ENCODE results near the gene TMSB10.

Gene TMSB10

DNA sequence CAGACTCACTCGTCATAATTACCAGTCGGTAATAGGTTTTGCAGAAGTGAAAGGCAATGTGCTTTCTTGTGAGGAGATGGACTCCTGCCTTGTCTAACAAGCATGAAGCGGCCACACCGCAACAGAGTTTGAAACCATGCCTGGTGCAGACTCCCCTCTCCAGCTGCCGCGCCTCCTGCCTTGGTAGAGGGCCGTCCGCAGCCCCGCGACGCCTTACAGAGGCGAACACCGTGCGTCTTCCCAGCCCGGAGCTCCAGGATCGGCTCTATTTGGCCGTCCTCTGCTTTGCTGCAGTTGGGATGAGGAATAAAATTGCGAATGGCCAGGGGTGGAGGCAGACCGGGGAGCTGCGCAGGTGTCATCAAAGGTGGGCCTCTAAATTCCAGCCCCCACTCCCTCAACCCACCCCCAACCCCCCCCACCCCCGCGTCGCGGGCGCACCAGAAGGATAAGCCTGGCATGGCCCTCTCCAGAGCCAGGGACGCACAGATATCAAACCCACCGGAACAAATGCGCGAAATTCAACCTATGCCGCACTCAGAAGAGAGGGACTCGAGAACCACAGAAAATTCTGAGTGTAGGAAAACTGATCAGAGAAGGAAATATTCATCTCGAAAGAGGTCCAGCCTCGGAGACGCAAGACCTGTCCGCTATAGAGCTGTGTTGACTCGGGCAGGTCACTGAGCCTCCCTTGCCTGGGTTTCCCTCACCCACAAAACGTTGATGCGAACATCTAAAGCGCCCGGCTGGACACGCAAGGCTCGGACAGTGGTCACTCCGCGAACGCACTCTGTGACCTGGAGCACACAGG is 25.7 kb upstream of the TMSB10 start:
- DNase-seq (ENCODE audit: low spot score) (no peak), FAIRE-seq (no peak)

DNA sequence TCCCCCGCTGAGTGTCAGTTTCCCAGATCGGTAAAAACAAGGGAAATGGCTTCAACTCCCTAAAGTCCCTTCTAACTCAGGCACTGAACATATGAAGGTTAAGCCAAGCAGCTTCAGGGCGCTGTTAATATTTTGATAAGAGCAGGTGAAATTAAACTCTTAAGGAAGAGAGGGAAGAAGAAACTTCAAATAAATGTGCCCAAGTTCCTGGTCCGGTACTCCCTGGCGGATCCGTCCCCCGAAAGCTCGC is 25.1 kb upstream of the TMSB10 start:
- FAIRE-seq: no peak
- no peak for DNase-seq (ENCODE audit: low spot score)

DNA sequence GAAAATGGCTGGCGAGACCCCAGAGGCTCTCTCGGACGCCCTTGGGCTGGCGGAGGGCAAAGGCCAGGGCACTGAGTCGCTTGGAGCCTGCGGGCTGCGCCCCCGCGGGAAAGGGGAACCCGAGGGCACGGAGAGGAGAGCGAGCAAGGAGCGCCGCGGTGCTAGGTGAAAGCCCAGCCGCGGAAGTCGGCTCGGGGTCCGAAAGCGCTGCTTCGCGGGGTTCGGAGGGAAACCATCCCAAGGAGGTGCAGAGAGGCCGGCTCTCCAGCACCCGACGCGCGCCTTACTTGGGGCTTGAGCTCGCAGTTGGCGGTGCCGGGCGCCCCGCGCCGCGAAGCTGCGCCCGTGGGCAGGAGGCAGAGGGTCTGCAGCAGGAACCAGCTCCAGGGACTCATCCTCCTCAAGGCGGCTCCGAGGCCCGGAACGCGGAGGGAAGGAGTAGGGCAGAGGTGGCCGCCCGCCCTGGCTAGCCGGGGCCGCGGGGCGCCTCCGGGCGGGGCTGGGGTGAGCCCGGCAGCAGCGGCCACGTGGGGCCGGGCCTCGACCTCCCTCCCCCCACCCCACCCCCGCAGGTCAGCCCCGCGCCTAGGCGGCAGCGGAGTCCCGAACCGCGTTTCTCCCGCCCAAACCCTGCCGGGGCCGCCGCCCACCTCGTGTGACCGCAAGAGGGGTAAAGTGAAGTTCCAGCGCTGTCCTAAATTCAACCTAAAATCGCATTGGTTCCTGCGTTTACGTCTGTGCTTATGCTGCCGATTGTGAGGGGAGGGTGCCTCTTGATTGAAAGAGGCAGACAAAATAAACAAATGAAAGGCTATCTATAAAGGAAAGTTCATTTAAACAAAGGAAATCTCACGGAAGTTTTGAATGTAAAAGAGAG is 24.6 kb upstream of the TMSB10 start, which contains the start of gene TRABD2A:
Gene TRABD2A, minus strand, starts transcription at position 440 of the 877 bp plus-strand sequence. Its CDS starts 45 bp downstream, at position 395.
- FAIRE-seq (no peak), DNase-seq (ENCODE audit: low spot score) (peak; percentile 25)

DNA sequence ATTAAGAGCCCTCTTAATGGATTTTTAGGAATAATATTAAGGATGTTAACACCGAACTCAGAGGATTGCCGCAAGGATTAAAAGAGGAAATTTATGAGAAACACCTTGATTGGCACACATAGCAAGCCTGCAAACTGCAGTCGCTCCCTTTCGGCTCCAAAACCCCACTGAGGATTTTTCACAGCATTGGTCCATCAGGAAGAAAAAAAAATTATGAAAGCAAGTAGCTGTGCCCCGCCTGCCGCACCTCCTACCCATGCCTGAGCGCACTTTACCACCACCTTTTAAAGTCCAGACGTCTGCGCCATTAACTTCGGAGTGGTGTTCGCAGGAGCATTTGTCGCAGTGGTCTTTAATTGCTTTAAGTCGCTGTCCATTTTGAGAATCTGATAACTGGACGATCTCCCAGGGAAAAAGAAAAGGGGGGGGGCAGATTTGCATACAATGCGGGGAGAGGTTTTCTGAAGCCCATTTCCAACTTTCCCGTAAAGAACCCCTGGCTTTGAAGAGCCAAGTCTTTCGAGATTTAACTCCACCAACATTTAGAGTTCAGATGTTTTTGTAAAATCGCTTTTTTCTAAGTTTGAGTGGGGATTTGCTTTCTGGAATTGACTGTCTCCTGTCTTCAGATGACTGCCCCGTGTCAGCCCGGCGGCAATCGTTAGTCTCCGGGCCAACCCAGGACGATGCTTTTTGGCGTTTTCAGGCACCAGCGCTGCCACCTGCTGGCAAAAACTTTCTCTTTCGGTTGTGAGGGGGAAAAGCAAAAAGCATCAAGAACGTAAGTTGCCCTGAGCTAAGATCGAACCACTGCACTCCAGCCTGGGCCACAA is 23.7 kb upstream of the TMSB10 start:
- DNase-seq (ENCODE audit: low spot score): peak; percentile 83
- FAIRE-seq: no peak

DNA sequence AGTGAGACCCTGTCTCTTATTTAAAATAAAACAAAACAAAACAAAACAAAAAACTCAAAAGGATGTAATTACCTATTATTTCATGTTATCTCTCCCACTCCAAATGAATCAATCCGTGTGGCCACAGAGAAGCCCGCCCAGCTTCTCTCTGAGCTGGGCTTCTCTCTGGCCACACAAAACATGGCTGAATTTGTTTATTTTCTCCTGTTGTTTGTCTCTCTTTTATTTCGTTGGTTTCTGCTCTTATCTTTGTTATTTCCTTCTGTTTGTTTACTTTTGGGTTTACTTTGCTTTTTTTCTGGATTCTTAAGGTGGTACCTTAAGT is 23.1 kb upstream of the TMSB10 start:
- DNase-seq (ENCODE audit: low spot score): no peak

DNA sequence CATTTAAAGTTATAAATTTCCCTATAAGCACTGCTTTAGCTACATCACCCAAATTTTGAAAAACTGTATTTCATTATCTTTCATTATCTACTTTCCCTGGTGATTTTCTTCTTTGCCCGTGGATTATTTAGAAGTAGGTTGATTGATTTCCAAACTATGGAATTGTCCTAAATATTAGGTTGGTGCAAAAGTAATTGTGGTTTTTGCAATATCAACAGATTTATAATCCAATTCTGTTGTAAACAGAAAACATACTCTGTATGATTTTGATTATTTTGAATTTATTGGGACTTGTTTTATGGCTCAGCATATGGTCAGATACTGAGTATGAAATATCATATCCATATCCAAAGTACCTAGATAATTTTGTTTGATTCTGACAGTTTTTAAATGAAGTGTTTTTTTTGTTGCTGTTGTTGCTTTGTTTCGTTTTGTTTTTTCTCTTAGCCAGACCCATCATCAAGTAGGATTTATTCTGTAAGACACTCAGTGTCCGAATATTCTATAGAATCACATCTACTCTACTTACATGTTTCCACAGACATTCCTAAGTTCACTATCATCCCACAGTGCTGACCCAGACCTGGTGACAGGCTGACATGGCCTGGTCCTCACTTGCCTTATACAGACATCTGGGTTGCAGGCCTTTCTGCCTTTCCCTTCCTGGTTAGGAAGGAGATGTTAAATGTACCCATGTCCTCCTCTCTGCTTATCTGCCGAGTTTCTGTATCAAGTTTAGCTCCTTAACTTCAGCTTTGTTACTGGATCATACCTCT is 22.5 kb upstream of the TMSB10 start:
- DNase-seq (ENCODE audit: low spot score): no peak
- FAIRE-seq: no peak

More for the DNA sequence above, 23.1 kb upstream of the TMSB10 start:
- FAIRE-seq: no peak

DNA sequence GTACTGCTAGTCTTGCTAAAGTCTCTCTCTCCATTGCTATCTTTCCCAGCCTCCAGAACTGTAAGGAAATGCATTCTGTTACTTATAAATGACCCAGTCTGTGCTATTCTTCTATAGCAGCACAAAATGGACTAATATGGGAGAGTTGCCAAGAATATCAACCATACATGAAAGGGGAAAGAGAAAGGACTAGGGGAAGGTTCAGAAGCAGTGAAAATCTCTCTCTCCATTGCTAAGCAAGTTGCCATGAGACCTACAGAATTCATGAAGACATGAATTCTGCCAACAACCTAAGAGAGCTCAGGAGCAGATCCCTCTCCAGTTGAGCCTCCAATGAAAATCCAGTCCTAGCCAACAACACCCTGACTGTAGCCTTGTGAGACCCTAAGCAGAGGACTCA is 21.0 kb upstream of the TMSB10 start:
- FAIRE-seq: no peak

DNA sequence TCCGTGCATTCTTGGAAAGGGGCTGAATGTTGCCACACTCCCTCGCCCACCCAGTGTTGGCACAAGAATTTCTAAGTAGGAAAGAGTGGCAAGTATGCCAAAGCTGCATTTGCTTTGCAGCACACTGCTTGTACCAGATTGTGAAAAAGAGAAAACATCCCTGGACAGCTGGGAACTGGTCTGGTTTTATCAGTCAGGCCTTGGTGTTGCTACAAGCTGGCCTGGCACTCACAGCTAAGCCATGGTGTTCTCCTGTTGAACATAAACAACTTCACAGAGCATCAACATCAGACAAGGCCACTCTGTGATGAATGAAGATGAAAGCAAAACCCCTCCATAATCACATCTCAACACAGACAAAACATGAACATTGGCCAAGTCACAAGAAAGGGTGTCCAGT is 20.3 kb upstream of the TMSB10 start:
- DNase-seq (ENCODE audit: low spot score): no peak
- FAIRE-seq: no peak

More for the DNA sequence above, 21.0 kb upstream of the TMSB10 start:
- no peak for DNase-seq (ENCODE audit: low spot score)

DNA sequence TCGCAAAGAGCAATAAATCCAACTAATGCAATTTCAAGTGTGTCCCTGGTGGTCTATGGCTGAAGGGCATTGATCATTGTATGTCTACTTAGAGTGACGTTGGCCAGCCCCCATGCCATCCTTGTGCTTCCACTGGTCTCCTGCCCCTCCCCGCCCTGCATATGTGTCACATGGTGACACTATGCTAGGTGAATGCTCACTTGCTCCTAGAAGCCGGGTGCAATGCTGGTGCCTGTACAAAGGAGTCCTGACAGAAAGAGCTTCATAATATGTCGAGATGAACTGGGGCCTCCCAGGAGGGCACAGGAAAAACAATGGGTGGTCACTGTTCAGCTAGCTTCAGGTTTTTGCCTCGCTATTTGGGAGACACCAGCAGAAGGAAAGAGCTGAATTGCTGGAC is 18.7 kb upstream of the TMSB10 start:
- no peak for DNase-seq (ENCODE audit: low spot score)
- FAIRE-seq: no peak

DNA sequence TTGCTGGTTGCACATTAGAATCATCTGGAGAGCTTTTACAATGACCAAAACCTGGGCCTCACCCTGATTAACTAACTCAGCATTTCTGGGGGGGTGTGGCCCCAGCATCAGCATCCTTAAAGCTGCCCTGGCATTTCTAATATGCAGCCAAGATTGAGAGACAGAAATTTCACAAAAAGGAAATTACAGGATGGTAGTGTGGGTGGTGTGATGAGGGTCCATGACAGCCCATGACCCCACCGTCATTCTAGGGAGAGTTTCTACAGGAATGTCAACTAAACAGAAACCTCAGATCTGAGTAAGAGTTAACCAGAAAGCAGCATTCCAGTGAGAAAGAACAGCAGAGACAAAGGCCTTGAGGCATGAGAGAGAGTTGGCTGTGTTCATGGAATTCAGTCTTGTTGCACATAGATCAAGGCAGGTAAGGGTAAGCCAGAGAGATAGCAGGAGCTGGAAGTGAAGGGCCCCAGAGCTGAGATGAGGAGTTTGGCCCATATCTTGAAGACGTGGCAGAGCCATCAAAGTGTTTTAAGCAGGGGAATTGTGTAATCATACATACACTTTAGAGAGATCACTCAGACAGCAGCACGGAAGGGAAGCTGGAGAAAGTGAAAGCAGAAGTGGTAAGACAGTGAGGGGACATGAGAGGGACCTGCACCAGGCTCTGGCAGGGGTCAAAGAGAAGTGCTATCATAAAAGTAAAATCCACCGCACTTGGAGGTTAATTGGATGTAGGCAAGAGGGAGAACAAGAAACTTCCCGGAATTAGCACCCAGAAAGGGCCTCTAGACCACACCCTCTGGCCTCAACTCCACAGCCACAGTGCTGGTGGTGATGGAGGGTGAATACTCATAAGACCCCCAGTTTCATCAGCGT is 16.8 kb upstream of the TMSB10 start:
- DNase-seq (ENCODE audit: low spot score) (no peak), FAIRE-seq (no peak)

DNA sequence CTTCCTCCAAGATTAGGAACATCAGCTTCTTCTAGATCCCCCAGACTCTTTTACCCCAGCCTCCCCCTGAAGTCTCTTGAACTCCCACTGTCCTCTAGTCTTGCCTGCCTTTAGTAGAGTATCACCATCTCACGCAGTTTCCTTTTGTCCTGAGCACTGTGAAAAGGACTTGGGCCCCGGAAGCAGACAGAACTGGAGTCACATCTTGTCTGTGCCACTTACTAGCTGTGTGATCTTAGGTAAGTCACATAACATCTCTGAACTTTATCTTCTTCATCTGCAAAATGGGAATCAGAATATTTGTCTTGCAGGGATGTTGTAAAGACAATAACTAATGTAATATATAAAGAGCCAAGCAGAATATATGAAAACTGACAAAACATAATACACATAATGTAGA is 16.1 kb upstream of the TMSB10 start:
- no peak for FAIRE-seq
- no peak for DNase-seq (ENCODE audit: low spot score)

DNA sequence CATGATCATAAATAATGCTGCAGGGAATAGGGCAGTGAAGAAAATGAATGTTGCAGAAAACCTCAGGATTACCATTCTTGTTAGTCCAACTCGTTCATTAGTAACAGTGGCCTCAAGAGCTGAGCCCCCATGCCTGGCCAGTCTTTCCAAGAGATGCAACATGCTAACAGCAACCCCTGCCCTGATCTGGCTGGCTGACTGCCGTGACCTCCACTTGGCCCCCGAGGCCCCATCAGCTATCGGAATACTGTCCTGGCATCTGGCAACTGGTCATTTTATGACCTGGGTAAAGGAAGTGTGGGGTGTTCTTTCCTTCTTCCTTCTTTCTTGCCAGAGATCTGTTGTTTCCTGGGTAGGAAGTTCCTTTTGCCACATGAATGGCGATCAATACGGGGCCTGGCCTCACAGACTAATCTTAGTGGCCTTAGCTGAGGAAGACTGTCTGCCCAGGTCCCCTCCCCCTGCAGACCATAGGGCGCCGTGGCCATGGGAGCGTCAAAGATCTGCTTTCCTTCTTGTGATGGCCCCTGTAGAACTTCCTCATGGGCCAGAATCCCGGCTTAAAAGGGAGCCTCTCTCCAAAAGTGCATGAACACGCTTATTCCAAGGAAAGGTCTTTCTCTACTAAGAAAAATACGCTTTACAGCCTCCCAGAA is 14.0 kb upstream of the TMSB10 start:
- DNase-seq (ENCODE audit: low spot score) (no peak), FAIRE-seq (no peak)

DNA sequence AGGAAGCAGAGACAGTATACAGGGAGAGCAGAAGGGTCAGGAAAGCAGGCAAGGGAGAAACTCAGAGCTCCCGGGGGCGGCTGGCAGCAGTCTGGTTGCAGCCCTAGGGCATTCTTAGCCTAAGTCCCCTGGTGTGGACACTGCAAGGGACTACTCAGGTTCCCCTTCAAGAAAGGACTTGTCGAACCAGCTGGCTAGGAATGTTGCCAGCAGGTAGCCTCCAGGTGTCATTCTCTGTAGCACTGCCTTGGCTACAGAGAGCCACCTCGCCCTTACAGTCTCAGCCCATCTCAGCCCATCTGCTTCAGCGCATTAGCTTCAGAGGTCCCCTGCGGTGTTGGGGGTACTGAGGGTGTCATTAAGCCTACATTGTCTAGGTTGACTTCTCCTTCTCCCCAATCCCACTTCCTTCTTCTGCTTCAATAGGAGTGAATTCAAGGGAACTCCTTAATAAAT is 11.3 kb upstream of the TMSB10 start:
- DNase-seq (ENCODE audit: low spot score) (no peak), FAIRE-seq (no peak)

DNA sequence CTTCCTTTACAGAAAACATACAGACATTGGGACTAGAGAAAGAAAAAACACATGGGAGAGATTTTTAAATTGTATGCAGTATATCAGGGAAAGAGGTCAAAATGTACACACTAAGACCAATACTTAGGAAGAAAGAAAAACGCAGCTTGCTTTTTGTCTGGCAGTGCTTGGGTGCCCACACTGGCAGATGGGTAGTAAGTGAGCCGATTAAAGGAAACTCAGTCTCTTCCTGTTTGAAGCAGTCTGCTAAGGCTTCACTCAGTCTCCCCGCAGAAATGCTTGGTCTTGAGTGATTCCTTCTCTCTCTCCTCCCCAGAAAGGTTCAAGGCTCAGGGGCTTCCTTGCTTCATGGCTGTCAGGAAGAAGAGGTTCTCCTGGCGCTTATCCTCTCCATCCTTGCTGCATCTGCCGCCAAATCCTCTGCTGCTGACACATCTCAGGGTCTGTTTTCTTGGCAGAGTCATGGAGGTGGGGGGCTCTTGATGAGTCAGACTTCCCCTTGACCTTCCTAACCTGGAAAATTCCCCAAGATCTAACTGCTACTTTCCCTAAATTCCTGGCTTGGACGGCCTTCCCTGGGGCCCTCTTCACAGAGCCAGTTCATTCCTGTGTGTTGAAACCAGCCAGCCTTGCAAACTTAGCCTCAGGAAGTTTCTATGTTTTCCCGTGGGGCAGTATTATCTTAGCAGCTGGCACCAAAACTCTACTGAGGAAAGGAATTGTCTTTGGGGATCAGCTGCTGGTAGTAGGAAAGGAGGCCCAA is 10.5 kb upstream of the TMSB10 start:
- no peak for FAIRE-seq
- no peak for DNase-seq (ENCODE audit: low spot score)

DNA sequence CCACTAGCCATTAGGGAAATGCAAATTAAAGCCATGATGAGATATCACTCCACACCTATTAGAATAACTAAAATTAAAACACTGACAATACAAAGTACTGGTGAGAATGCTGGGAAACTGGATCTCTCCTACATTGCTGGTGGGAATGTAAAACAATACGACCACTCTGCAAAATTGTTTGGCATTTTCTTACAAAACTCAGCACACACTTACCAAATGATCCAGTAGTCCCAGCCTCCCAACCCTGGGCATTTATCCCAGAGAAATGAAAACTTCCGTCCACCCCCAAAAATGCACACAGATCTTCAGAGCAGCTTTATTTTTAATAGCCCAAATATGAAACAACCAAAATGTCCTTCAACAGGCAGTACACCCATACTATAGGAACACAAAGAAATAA is 8.9 kb upstream of the TMSB10 start:
- FAIRE-seq (no peak), DNase-seq (ENCODE audit: low spot score) (no peak)

DNA sequence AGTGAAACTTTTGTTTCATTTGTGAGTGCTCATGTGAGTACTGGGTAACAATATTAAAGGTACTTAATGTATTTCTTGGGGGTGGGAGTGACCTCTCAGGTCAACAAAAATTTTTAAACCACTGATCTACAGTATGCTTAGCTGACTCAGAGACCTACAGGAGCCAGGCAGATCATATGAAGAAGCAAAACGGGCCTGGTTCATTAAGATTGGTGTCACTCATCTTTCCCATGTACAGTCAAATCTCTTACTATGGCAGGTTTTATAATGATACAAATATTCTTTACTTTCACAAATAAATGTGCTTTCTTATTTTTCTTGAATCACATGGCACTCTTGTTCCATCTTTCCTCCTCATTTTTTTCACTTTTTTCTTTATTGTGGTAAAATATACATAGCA is 7.7 kb upstream of the TMSB10 start:
- FAIRE-seq: no peak
- no peak for DNase-seq (ENCODE audit: low spot score)

DNA sequence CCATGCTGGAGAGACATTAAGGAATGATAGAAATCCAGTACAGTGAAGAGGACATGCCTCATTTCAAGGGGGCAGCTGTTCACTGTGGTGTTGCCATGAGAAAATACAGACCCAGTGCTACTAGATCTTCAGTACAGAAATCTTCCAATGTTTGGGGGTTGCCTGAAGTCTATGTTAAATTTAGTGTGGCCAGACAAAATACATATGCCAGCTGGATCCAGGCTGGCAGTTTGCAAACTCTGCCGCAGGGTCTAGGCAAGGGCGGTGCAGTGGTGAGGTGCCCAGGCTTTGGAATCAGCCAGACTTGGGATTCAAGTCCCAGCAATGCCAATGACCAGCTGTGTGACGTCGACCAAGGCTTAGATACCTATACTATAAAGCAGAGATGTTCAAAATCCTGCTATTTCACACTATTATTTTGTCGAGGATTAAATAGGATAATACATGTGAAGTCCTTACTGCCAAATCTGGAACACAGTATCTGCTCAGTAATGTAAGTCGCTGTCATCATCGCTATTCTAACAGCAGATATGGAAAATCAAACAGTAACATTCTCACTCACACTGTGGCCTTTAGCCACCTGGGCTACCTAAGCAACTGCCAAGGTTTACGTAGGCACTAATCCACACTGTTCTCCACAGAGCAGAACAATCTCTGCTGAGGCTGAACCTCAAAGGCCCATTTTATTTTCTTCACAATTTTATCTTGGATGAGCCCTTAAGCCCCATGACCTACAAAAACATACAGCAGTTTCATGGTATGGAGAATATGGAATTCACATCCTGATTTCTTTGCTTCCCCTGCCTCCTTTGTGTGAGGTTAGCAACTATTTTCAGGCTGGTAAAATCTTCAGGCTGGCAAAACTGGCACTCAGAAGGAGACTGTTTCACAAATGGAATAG is 5.9 kb upstream of the TMSB10 start:
- no peak for DNase-seq (ENCODE audit: low spot score)
- FAIRE-seq: no peak

DNA sequence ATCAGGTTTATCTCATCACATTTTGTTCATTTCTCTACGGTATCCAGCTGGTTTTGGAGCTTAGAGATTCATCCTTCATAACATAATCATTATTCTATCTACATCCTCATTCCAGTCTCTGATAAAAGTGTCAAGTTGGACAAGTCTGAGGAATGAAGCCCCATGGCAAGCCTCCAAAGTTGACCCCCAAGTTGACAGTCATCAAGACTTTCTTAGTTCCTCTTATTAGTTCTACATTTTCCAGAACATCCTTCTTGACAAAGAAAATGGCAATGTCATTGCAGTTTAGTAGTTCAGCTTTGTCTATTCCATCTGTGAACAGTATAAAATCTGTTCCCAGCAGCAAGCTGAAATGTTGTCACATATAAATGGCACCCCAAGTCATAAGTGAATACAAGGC is 4.5 kb upstream of the TMSB10 start:
- DNase-seq (ENCODE audit: low spot score): no peak
- no peak for FAIRE-seq
